HG02884 (cell line): ENCODE measurements around the gene BRAP.
"Not testable (repeated sequence)": the region's sequence is repeated elsewhere in the genome, so short reads cannot be mapped to it uniquely, and the experiment has no call there.

Source experiments
- ATAC-seq: cut with Tn5 transposase; IDR thresholded peaks from one replicate; pipeline ENCODE4 v1.9.1; 2021; ENCODE audit warnings: mild to moderate bottlenecking, moderate library complexity; ENCODE audit not compliant: unreplicated experiment

Gene BRAP

DNA sequence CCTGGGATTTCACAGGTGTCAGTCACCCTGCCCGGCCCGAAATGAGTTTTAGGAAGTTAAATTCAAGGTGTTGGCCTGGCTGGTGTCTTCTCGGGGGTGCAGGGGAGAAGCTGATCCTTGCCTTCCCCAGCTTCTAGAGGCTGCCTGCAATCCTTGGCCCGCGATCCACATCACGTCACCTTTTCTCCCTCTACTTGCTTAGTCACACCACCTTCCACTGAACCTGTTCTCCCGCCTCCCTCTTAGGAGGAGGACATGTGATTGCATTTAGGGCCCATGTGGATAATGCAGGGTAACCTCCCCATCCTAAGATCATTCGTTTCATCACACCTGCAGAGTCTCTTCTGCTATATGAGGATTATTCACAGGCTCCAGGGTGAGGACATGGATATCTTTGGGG lies 61.2 kb downstream of the BRAP start:
- ATAC-seq, result no peak

DNA sequence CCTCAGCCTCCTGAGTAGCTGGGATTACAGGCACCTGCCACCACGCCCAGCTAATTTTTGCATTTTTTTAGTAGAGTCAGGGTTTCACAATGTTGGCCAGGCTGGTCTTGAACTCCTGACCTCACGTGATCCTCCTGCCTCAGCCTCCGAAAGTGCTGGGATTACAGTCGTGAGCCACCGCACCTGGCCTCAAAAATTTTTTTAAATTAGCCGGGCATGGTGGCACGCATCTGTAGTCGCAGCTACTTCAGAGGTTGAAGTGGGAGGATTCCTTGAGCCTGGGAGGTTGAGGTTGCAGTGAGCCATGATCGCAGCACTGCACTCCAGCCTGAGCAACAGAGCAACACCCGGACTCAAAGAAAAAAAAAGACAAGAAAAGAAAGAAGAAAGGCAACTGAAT lies 67.9 kb downstream of the BRAP start:
- not testable (repeated sequence) for ATAC-seq

DNA sequence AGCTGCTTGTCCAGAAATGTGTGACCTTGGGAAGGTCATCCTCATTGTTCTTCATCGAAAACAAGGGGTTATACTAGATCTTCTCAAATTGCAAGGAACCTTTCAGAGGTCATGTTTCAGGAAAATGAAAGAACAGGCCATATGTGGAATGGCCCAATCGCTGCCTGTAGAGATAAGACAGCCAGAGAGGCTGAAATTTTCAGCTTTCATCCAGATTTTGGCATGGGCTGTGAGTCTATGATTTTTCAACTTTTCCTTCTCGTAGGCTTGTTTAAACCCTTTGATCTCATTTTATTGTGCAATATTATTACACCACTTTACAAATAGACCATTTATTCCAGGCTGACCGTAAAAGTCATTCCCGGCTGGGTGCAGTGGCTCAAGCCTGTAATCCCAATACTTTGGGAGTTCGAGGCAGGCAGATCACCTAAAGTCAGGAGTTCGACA lies 69.6 kb downstream of the BRAP start:
- ATAC-seq, result no peak

DNA sequence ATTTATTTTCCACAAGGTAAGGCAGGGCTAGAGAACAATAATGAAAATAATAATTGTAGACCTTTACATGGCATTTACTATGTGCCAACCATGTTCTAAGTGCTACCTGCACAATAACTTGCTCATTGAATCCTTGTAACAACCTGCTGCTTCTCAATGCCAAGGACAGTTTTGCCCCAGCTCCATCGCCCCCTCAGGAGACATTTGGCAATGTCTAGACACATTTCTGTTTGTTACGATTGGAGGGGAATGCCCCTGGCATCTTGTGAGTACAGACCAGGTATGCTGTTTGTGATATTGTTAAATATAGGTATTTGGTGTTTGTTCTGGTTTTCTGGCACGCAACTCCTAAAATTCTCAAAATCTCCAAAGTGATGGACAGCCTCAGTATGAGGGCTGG lies 78.5 kb downstream of the BRAP start:
- no peak for ATAC-seq

DNA sequence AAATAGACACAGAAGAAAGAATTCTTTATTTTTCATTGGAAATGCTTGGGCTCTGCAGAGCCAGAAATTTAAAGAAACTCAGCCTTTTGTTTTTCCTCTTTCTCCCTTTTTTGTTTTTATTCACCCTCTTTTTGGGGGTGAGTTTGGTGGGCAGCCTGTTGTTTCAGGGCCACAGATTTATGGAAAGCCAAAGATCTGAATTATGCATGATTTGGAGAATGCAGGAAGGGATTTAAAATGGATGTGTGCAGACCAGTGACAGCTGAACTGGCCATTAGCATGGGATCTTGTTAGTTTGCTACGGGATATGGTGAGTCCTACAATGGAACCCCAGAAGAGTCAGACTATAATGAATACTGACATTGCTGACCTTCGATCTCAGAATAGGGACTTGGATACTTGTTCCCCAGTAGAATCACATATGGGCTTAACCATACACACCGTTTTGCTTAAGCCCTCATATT lies 79.0 kb downstream of the BRAP start:
- ATAC-seq, result no peak

DNA sequence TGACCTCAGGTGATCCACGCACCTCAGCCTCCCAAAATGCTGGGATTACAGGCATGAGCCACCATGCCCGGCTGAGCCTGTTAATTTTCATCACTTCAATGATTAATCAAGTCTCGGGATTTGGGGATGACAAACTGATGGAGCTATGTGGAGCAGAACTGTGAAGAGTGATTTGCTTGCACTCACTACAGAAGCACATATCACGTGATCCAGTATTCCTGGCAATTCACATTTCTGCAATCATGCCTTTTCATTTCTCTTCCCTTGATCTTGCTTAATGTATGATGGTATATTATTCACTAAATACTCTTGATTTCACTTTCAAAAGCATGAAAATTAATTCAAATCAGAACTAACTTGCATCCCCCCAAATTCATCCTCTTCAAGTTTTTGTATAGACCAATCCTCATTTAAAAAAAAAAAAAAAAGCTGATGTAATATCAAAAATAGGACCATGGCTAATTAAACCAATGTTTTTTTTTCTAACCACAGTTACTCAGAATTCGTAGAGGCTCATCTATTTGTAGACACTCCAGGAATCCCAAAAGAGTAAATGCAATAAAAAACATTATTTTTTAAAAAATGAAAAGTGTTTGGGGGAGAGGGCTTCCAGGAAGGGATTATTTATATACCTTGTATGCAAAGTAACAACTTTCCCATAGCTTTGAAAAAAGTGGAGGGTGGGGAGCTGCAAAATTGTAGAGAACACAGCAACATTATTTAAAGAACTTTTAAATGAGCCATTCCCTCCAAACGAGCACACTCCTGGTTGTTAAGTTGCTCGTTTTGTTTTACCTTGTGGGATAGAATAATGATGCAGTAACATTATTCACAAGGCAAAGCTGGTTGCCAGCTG lies 79.6 kb downstream of the BRAP start:
- ATAC-seq, result no peak

DNA sequence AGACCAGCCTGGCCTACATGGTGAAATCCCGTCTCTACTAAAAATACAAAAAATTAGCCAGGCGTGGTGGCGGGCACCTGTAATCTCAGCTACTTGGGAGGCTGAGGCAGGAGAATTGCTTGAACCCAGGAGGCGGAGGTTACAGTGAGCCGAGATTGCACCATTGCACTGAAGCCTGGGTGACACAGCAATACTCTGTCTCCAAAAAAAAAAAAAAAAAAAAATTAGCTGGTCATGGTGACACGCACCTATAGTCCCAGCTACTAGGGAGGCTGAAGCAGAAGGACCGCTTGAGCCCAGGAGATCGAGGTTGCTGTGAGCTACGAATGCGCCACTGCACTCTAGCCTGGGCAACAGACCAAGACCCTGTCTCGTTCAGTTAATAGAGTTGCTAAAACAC lies 82.9 kb downstream of the BRAP start:
- not testable (repeated sequence) for ATAC-seq

DNA sequence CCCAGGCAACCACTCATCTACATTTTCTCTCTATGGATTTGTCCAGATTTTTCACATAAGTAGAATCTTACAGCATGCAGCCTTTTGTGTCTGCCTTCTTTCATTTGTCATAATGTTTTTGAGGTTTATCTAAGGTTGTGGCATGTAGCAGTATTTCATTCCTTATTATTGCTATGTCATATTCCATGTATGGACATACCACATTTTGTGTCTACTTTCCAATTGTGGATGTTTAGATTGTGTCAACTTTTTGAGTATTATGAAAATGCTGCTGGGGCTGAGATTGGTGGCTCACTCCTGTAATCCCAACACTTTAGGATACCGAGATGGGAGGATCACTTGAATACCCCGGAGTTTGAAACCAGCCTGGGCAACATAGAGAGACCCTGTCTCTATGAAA lies 83.4 kb downstream of the BRAP start:
- no peak for ATAC-seq

DNA sequence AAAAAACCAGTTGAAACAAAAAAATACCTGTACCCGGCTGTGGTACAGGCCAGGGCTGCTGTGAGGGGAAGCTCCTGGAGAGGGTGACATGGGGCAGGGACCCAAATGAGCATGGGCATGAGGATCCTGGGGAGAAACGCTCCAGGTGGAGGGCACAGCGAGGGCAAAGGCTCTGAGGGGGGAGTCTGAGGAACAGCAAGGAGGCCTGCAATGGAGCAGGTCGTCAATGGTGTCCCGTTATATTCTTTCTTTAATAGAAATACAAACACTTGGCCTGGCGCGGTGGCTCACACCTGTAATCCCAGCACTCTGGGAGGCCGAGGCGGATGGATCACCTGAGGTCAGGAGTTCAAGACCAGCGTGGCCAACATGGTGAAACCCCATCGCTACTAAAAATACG lies 84.8 kb downstream of the BRAP start:
- ATAC-seq, result not testable (repeated sequence)

DNA sequence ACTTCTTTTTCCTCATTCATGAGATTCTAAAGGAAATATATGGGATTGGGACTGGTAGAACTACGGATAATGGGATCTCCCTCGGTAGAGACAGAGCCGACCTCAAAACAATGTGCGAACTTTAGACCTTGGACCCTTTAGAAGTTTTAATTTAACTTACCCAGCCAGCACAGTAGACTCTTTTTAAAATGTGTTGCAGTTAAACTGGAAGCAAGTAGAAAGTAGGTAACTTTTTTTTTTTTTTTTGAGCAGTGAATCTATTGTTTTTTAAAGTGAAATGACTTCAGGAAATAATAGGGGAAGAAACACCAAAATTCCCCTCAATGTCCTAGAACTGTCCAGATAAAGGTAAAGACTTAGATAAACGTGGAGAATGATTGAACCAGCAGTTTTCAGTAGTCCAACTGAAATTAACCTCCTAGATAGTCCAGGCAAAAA lies 85.5 kb downstream of the BRAP start:
- ATAC-seq, result no peak

DNA sequence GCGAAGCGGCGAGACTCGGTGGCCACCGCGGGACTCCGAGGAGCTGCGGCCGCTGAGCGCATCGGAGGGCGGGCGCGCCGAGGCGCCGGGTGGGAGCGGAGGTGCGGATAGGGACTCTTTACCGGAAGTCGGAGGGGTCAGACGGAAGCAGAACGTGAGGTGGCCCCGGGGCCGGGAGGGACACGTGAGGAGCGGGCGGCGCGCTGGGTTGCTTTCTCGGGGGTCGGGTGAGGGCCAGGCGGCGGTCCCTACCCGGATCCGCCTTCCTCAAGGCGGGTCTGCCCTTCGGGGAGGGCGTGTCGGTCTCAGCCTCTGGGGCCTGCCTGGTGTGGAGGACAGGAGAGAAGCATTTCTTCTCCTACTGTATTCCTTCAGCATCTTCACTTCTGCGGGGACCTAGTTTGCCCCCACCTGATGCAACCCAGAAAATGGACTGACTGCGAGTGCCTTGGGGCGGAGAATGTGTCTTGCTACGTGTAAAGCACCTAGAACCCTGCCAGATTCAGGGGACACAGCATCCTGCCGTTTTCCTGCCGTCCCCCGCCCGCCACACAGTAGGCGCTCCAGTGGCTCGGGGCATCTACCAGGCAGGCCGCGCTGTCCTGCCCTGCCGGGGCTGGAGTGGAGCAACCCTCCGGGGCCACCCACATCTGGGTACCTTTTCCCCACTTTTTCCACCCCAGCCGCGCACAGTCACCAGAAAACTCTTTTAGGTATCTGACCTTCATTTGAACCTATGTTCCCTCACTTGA lies 86.1 kb downstream of the BRAP start:
- ATAC-seq, result peak; percentile 64

DNA sequence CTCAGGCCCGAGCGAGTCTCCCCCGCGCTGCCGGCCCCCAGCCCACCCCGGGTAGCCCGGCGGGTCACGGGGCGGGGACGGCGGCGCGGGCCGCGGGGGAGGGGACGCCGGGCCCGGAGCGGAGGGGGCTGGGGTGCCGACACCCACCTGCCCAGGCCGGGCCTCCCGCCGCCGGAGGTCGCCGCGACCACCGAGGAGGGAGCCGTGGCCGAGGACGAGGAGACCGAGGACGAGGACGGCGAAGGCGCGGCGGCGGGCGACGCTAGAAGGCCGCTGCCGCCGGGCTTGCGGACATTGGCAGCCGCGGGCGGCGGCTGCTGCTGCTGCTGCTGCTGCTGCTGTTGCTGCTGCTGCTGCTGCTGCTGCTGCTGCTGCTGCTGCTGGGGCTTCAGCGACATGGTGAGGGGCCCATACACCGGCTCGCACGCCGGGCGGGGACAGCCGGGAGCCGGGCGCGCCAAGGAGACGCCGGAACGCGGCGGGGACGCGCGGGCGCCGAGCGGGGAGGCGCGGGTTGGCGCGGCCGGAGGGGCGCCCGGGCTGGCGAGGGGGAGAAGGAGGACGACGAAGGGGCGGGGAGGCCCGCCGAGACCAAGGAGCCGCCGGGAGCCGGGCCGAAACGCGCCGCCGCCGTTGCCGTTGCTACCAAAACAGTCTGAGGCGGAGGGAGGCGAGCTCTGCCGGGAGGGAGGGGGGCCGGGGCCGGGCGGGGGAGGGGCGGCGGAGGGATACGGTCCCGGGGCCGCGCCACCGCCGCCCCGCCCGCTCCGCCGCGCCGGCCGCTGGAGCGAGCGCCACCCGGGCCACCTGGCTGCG lies 86.9 kb downstream of the BRAP start, which contains the start of gene ATXN2:
TSS of gene ATXN2 (minus strand) at position 679 of the 816 bp plus-strand sequence. CDS start at position 398, 281 bp downstream.
- peak; percentile 42 for ATAC-seq

DNA sequence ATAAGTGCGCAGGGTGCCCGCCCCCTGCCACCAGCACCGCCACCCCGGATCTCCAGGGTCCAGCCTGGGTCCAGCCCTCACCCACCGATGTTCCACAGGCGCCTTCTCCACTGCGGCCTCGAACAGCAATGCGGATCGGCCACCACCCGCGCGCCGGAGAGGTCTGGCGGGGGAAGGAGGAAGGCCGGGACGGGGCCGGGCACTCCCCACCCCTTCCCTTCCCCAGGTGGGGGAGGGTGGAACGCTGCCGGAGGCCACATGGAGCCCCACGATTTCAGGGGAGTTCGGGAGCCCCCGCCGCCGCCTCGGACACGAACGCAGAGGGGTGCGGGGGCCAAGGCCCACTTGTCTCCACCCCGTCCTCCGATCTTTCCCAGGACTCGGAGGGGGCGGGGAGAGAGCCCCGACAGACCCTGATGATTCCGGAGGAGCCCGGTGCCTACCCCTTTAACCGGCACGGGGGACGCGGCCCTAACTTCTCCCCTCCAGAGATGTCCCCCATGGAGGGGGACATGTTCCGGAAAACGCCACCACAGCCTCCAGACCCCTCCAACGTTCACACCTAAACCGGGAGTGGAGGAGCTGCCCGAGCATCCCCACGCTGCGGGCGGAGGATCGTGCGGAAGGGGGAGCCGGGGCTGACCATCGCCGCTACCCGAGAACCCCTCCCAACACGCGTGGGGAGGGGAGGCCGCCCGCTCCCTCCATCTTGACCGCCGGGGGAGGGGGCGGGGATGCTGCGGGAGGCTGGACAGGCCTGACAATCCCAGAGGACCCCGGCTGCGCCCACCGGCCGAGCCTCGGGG lies 87.7 kb downstream of the BRAP start:
- ATAC-seq, result no peak

DNA sequence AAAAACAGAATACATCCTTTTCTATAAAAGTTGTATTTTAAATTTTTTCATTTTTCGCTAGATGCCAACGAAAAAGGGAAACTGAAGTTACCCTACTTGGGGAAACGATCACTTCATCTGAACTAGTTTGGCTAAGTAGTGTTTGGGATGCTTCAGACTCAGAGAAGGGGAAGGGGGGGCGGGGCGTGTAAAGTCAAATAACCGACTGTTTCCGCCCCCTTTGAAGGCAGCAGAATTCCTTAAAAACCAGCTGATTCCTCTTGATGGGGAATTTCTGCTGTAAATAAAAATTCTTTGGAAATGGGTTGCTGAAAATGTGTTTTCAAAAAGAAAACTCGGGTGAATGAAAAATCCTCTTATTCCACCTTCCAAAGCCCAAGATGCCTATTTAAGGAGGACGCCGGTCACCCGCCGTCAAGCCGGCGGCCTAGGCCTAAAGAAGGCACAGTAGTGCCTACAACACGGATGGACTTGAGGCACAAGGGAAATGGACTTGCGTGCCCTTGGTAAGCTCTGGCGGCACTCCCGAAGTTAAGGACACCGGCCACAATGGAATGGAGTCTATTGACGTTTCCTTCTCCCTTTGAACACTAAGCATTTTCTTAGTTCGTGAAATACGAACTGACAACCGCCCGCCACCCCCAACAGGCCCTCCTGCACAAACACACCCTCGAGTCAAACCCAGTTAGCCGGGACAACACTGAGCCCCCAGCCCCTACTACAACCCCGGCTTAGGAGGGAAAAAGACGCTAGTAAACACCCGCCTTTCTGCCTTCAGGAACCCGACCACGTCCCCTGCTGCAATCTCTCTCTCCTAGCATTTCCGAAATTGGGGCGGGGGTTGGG lies 88.5 kb downstream of the BRAP start:
- no peak for ATAC-seq

DNA sequence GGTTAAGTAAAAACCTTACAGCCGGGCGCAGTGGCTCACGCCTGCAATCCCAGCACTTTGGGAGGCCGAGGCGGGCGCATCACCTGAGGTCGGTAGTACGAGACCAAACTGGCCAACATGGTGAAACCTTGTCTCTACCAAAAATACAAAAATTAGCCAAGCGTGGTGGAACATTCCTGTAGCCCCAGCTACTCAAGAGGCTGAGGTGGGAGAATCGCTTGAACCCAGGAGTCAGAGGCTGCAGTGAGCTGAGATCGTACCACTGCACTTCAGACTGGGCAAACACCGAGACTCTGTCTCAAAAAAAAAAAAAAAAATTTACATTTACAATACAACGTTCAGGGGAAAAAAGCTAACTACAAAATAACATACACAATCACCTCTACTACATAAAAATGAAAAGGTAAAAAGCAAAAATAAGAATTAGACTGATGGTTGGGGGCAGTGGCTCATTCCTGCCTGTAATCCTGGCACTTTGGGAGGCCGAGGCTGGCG lies 90.4 kb downstream of the BRAP start:
- ATAC-seq, result not testable (repeated sequence)
